Testis (tissue), 2 donors: Measurements from ENCODE around the gene DNM3.

Experiments used
- CTCF ChIP-seq, 3 experiments: fragments of 450-650 bp in 2 of 3; fragments of 200-600 bp in 1 of 3; sonication (generic) in 1 of 3; IDR thresholded peaks; one replicate each; pipeline ENCODE4 v1.5.1; 2016 to 2019; ENCODE audit warnings: antibody characterized with exemption in 3 of 3, mild to moderate bottlenecking in 2 of 3, moderate library complexity in 1 of 3
- POLR2A ChIP-seq: fragments of 450-650 bp; IDR thresholded peaks from one replicate; pipeline ENCODE4 v1.6.1; 2017; ENCODE audit warnings: antibody characterized with exemption, mild to moderate bottlenecking, moderate library complexity

GRCh38 chr1:172148707-172149106 is 307.4 kb downstream of the DNM3 start:
- TF ChIP-seq CTCF (IDR thresholded peaks at IDR 0.05): no peak
- TF ChIP-seq POLR2A: no peak
